HCT116 (cell line): ENCODE results near the gene ARFRP1.

Source experiments
- CTCF ChIP-seq, 3 experiments: fragments of 200-600 bp in 1 of 3; sonication (generic) in 1 of 3; IDR thresholded peaks in 2 of 3; conservative IDR thresholded peaks in 1 of 3; 2 replicates each; pipeline ENCODE4 v1.5.1; 2012 to 2017; ENCODE audit warnings: low read depth in 2 of 3, low read length in 2 of 3, antibody characterized with exemption in 1 of 3, borderline replicate concordance in 1 of 3, control low read depth in 1 of 3, mild to moderate bottlenecking in 1 of 3, mixed read lengths in 1 of 3, mixed run types in 1 of 3, moderate library complexity in 1 of 3; ENCODE audit not compliant: insufficient read depth in 1 of 3
- EGR1 ChIP-seq: IDR thresholded peaks from 2 replicates; pipeline ENCODE4 v1.6.1; 2012; ENCODE audit warnings: low read depth
- ELF1 ChIP-seq: IDR thresholded peaks from 2 replicates; pipeline ENCODE4 v1.6.1; 2012; ENCODE audit warnings: low read depth, borderline replicate concordance
- EZH2 ChIP-seq: fragments of 200-600 bp; sonication (generic); IDR thresholded peaks from 2 replicates; pipeline ENCODE4 v1.6.1; 2017; ENCODE audit warnings: antibody characterized with exemption, mixed run types
- MAX ChIP-seq: IDR thresholded peaks from 2 replicates; pipeline ENCODE4 v1.6.1; 2012
- POLR2A ChIP-seq: IDR thresholded peaks from 2 replicates; pipeline ENCODE4 v1.7.0; 2011; ENCODE audit warnings: borderline replicate concordance; ENCODE audit not compliant: insufficient read depth, insufficient read length; ENCODE audit errors: extremely low read depth
- POLR2AphosphoS5 ChIP-seq: IDR thresholded peaks from 2 replicates; pipeline ENCODE4 v1.6.1; 2011; ENCODE audit warnings: mild to moderate bottlenecking, low read depth, low read length, moderate library complexity
- ZBTB33 ChIP-seq: IDR thresholded peaks from 2 replicates; pipeline ENCODE4 v1.6.1; 2011; ENCODE audit warnings: mild to moderate bottlenecking, low read length, moderate library complexity; ENCODE audit not compliant: insufficient replicate concordance; ENCODE audit errors: extremely low read depth
- ZNF274 ChIP-seq: fragments of 200-500 bp; sonication (Bioruptor generic); IDR thresholded peaks from 2 replicates; pipeline ENCODE4 v1.6.1; 2014; ENCODE audit warnings: mild to moderate bottlenecking, low read depth, low read length, inconsistent platforms

- no peak for TF ChIP-seq CTCF (IDR thresholded peaks at IDR 0.05 in 2 of 3, conservative IDR thresholded peaks at IDR 0.05 in 1 of 3; ENCODE audit: borderline replicate concordance in 1 of 3, insufficient read depth in 1 of 3, low read depth in 2 of 3, low read length in 2 of 3)
- no peak for TF ChIP-seq POLR2A
- no peak for TF ChIP-seq ZNF274
- no peak for TF ChIP-seq POLR2AphosphoS5
- TF ChIP-seq ELF1 = no peak
- TF ChIP-seq MAX = no peak
- no peak for TF ChIP-seq ZBTB33
- TF ChIP-seq EZH2 = no peak
- no peak for TF ChIP-seq EGR1
These were observed 47.2 kb downstream of the ARFRP1 start for GRCh38 chr20:63660622-63661021.
